HG03159 (cell line): ENCODE measurements around the gene TSHZ2.
"Not testable (repeated sequence)": the region's sequence is repeated elsewhere in the genome, so short reads cannot be mapped to it uniquely, and the experiment has no call there.

Experiments
- ATAC-seq: cut with Tn5 transposase; IDR thresholded peaks from one replicate; pipeline ENCODE4 v1.9.1; 2021; ENCODE audit warnings: mild to moderate bottlenecking, moderate library complexity; ENCODE audit not compliant: unreplicated experiment

The TSHZ2 gene

DNA sequence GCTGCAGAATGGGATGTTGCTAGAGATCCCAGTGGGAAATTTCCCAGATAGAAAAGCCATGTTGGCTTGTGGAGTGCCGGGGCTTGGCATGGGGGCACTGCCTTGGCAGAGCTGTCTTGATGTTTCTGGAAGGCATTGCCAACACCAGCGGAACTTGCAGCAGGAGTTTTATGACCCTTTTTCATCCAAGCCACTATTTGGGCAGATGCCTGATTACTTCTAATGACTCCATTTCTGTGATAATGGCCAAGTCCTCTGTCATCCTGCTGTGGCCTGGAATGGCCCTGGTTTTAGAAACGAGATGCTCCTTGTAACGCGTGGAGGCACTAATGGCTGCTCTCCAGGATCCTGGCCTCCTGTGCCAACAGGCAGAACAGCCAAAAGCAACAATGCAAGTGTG lies 392.5 kb downstream of the TSHZ2 start:
- ATAC-seq, result no peak

- no peak for ATAC-seq
Observed at GRCh38 chr20:53365076-53365475, 392.9 kb downstream of the TSHZ2 start.

- no peak for ATAC-seq
Observed at GRCh38 chr20:53365539-53366075, 393.4 kb downstream of the TSHZ2 start.

- ATAC-seq, result not testable (repeated sequence)
Observed at GRCh38 chr20:53366928-53367327, 394.8 kb downstream of the TSHZ2 start.

- no peak for ATAC-seq
Observed at GRCh38 chr20:53369871-53370270, 397.7 kb downstream of the TSHZ2 start.

DNA sequence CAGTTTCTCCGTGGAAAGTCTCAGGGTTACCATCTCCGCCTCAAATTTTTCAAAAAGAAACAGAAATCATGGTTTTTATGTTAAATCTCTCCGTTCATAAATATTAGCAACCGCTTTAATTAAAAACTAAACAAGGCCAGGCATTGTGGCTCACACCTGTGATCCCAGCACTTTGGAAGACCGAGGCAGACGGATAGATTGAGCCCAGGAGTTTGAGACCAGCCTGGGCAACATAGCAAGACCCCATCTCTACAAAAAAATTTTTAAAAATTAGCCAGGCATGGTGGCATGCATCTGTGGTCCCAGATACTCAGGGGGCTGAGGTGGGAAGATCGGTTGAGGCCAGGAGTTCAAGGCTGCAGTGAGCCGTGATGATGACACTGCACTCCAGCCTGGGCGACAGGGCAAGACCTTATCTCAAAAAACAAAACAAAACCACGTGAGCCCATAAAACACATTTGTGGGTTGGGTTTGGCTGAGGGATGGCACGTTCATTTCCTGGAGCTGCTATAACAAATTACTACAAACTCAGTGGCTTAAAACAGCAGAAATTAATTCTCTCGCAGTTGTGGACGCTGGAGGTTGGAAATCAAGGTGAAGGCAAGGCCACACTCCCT lies 398.3 kb downstream of the TSHZ2 start:
- no peak for ATAC-seq

- ATAC-seq, result no peak
Observed at GRCh38 chr20:53371216-53371615, 399.1 kb downstream of the TSHZ2 start.

GRCh38 chr20:53376021-53376420 lies 403.9 kb downstream of the TSHZ2 start:
- no peak for ATAC-seq

GRCh38 chr20:53379014-53379832 lies 407.1 kb downstream of the TSHZ2 start:
- ATAC-seq, result no peak

GRCh38 chr20:53379833-53380120 lies 407.6 kb downstream of the TSHZ2 start:
- no peak for ATAC-seq

- no peak for ATAC-seq
Observed at GRCh38 chr20:53381568-53382262, 409.6 kb downstream of the TSHZ2 start.

GRCh38 chr20:53382263-53382844 lies 410.2 kb downstream of the TSHZ2 start:
- ATAC-seq, result no peak

DNA sequence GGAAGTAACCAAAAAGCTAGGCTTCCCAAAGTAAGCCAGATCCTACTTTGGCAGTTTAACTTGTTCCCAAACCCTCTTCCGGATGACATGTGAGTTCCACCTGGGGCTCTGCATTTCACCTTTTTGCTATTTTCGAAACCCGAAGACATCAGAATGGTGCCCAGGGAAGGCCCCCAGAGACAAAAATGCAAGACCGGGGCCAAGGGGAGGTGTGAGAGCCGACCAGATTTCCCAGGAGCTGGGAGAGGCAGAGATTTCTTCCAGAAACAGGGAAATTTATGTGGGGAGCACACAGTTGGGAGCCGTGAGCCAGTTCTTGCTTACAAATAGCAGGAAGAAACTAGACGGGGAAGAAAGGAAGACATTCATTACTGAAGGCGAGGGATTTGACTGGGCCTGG lies 411.8 kb downstream of the TSHZ2 start:
- no peak for ATAC-seq

- no peak for ATAC-seq
Observed at GRCh38 chr20:53384392-53384791, 412.2 kb downstream of the TSHZ2 start.

DNA sequence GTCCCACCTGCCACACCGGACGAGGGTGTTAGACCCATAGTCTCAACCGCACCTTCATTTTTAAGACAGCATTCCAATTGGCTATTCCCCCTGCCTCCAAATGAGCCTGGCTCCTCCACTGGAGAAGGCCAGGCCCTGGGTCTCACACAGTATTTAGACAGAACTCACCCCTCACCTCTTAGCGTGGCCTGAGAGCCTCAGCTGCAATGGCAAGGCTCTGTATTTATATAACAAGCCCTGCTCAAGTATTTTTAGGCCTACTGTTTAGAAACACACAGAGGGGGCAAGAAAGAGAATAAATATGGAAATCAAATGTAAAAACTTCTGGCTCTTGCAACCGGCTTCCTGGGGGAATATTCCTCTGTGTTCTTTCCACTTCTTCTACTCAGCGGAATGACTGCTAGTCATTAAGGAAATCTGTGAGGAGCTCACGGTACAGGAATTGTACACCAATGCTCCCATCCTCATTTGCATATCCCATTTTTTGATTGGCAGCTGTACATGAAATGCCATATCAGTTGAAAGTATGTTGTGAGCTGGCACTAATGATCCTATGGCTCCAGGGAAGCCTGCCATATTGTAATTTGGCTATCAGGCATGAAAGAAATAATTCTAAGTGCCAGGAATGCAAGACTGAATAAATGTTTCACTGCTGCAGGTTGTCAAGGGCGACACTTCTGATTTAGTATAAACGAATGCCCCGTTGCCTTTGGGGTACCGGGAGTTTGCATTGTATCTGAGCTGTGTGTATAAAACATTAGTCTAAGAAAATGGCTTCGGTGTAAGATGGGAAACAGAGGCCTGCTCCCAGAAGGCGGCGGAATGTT lies 414.0 kb downstream of the TSHZ2 start:
- ATAC-seq, result no peak

GRCh38 chr20:53387983-53388675 lies 416.0 kb downstream of the TSHZ2 start:
- ATAC-seq, result no peak

GRCh38 chr20:53389516-53390300 lies 417.6 kb downstream of the TSHZ2 start:
- no peak for ATAC-seq

DNA sequence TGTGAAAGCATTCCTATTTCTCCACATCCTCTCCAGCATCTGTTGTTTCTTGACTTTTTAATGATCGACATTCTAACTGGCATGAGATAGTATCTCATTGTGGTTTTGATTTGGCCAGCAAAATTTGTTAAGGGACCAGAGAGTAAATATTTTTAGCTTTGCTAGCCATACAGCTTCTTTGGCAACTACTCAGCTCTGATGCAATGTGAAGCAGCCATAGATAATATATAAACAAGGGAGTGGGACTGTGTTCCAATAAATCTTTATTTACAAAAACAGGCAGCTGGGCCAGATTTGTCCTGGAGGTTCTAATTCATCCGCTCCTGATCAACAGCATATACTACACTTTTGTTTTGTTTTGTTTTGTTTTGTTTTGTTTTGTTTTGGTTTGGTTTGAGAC lies 418.6 kb downstream of the TSHZ2 start:
- no peak for ATAC-seq

DNA sequence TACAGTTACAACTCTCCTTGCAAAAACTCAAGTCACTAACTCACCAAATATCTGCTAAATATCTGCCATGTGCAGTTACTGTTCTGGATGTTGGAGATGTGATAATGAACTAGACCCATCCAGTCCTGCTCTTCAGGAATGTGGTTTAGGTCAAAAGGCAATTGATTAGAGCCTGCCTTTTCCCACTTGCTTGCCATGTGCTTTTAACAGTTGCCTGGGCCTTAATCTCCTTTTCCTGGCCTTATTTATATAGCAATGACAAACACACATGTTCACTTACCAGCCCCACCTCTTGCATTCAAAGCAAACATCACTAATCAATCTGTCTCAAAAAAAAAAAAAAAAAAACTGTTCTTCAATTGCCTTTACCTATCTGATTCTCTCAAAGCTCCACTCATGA lies 422.3 kb downstream of the TSHZ2 start:
- no peak for ATAC-seq
